Measurements from ENCODE around the gene SNN.

The SNN gene

DNA sequence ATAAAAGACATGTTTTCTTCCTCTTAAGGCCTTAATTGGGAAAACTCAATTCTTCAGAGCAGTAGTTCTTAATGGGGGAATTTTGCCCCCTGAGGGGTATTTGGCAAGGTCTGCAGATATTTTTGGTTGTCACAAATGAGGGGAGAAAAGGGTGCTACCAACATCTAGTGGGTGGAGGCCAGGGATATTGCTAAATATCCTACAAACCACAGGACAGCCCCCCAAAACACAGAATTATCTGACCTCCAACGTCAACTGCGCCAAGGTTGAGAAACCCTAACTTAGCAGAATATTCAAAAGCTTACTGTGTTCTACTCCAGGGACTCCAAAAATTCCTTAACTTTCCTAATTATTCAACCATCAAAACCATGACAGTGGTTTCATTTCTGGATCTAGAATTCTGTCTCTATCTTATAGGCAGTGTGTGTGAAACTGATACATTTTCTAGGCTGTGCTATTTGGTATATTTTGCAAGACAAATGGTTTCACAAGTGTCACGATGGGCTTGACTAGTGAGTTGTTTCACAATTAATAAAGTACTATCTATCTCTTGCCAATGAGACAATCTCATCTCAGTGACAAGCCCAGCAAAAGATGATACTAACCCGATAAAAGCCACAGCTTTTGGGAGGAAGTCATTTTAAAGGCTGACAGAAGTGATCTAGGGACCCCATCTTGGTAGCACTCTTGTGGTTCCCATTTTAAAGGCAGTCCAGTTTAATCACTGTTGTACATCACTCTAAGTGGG, 59.7 kb downstream of the SNN start:
- in situ Hi-C loops (cut with MboI; ENCODE audit: low sequenced_read_pairs), result no loop called here
